GM19468 (cell line): ENCODE results near the gene MPL.

ENCODE experiments used
- ATAC-seq: cut with Tn5 transposase; IDR thresholded peaks from one replicate; pipeline ENCODE4 v1.9.1; 2021; ENCODE audit warnings: mild to moderate bottlenecking, moderate library complexity, moderate number of reproducible peaks; ENCODE audit not compliant: unreplicated experiment; ENCODE audit errors: extremely low read depth

The MPL gene

DNA sequence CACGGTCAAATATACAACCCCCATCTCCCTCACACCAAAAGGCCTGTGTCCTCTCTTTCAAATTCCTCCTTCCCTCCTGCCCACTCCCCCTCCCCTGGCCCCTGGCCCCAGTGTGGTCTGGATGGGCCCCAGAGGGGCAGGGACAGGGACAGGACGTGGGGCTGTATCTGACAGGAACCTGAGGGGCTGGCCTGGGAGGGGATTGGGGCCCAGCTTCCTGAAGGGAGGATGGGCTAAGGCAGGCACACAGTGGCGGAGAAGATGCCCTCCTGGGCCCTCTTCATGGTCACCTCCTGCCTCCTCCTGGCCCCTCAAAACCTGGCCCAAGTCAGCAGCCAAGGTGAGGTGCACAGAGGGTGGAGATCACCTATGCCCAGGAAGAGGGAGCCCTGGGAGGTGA lies at the start of gene MPL:
Gene MPL (plus strand): TSS at position 231 of the 400 bp plus-strand sequence. CDS start 31 bp downstream, at position 262.
- no peak for ATAC-seq

DNA sequence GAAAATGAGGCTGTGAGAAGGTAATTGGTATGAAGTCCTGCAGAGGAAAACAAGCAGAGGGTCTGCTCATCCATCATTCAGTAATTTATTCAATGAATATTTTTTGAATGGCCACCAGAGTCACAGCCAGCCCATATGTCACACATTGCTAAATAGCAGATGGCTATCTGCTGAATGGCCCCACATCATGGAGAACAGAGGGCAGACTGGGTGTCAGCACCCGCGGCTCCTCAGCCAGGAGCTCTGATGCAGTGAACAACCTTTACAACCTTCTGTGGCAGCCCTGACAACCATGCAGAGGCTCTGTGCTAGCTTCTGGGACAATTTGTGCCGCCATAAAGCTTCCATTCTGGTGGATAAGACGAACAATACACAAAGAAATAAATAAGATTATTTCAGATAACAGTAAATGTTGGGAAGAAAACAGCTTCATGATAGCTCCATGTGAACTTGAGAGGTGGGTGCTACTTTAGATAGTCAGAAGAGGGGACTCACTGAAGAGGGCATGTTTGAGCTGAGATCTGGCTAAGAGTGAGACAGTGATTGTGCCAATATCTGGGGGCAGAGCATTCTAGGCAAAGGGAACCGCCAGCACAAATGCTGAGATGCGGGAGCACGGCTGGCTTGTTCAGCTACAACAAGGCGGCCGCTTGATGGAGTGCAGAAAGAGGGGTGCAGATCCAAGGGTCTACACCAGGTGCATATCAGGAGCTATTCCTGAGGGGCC lies 49.4 kb upstream of the MPL start:
- ATAC-seq = no peak

DNA sequence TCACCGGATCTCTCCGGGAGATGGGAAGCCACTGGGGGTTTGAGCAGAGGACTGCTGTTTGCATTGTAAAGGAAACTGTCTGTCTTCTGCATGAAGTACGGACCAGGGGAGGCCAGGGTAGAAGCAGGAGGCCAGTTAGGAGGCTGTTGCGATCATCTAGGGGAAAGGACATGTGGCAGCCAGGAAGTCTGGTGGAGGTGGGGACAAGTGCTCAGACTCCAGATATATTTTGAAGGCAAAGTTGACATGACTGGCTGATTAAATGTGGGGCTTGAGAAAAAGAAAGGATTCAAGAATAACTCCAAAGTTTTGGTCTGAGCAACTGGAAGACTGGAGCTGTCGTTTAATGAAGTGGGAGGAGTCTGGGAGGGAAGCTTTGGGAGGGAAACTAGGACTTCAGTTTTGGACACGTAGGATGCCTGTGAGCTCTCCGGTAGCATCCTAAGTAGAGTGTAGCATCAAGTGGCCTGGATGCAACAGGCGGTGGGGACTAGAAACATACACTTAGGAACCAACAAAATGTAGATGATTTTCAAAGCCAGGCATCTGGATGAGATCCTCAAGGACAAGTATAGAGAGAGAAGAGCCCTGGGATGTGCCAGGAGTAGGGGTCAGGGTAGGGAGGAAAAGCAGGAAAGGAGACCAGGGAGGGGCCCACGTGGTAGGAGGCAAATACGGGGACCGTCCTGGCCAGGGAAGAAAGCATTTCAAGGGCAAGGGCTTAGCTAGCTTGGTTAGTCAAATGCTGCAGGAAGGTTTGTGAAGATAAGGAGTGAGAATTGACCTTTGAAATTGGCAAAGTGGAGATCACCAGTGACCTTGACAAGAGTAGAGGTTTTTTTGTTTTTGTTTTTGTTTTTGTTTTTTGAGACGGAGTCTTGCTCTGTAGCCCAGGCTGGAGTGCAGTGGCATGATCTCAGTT lies 48.6 kb upstream of the MPL start:
- no peak for ATAC-seq

DNA sequence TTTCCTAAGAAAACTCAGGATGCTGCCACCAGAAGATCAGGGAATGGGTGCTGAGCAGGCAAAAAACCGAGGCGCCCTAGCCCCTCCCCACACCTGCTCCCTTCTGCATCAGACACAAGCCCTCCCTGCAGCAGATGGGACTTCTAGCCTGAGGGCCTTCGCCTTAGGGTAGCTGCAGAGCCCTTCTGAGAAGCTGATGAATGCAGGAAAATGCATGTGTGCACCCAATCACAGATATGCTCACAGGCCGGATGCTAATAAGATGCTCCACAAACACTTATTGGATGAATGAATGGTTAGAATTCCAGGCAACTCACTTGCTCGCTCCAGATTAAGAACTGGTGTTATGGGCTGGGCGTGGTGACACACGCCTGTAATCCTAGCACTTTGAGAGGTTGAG lies 45.4 kb upstream of the MPL start:
- ATAC-seq = no peak

DNA sequence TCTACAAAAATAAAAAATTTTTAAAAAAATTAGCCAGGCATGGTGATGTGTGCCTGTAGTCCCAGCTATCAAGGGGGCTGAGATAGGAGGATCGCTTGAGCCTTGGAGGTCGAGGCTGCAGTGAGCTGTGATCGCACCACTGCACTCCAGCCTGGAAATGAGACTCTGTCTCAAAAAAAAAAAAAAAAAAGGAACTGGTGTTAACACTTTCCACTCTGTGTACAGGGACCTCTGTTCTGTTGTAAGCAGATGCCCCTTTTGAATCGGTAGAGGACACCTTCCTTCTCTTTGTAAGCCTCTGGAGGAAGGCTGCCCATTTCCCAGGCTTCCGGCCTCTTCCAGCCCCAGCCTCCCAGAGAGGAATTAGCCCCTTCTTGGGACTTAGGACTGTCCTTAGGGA lies 44.9 kb upstream of the MPL start:
- no peak for ATAC-seq

DNA sequence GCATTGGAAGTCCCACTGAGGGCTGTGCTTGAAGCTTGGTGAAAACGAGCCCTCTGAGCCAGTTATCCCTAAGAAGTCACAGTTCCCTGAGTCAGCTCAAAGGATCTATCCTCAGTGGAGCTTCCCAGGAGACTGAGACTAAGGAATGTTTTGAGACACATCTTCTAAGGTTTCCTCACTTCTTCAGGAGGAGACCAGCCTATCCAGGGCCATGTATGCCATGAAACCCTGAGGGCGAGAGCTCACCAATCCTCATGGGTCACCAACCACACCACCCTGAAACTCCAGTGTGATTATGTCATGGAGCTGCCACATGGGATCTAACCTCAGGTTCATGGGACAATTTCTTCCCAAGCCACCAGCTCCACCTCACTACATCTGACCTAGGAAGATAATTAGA lies 44.4 kb upstream of the MPL start:
- ATAC-seq = no peak

DNA sequence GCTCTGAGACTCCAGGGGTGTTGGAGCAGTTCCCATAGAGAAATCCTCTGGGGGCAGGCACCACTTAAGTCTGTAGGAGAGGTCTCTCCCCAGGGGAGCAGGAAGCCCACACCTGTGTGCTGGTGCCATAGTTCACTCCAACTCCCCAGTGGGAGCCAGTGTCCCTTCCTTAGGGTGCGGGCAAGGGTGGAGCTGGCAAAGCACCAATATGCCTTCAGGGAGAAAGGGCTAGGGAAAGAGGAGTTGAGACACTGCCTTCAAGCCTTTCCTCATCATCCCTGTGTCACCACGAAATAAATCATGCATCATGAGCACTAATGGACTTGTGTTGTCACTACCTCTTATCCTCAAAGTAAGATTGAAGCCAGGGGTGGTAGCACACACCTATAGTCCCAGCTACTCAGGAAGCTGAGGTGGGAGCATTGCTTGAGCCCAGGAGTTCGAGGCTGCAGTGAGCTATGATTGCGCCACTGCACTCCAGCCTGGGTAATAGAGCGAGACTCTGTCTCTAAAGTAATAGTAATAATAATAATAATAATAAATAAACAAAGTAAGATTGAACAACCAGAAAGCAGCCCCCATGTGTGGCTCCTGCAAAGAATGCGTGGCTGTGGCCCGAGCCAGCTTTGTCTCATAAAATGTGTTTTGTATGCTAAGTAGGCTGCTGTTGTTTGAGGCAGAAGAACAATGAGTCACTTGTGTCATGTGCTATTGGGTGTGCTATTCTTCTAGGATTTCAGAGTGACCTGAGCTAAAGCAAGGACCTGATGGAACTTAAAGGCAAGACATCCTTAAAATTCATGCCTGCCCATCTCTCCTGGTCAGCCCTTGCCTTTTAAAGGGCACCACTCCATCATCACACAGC lies 43.5 kb upstream of the MPL start:
- ATAC-seq = no peak

DNA sequence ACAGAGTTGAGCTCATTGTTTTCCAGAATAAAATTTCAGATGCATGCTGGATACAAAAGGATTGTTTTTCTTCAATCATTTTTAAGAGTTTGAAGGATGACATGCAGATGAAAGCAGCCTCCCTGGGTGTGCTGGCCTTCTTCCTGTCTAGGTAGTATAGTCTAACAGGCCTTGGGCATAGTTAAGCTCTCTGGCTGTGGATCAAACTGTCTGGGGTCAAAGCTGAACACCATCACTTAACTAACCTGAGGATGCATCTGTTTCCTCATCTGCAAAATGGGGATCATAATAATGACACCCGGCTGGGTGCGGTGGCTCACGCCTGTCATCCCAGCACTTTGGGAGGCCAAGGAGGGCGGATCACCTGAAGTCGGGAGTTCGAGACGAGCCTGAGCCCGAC lies 42.9 kb upstream of the MPL start:
- no peak for ATAC-seq

DNA sequence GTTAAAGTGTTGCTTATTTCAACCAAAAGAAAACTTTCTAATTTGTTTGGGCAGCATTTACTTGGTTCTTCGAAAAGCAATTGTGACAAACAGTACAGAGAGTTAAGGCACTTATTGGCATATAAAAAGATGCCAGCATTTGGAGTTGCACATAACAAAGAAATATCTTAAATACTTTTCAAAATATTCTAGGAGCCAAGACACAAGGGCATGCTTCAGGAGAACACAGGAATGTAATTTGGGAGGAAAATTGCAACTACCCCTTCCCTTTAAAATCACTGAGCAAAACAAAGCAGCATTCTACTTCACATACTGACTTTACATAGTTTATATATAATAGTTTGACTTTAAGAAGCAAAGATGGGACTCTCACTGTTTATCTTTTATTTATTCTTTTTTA lies 41.4 kb upstream of the MPL start:
- ATAC-seq = no peak

DNA sequence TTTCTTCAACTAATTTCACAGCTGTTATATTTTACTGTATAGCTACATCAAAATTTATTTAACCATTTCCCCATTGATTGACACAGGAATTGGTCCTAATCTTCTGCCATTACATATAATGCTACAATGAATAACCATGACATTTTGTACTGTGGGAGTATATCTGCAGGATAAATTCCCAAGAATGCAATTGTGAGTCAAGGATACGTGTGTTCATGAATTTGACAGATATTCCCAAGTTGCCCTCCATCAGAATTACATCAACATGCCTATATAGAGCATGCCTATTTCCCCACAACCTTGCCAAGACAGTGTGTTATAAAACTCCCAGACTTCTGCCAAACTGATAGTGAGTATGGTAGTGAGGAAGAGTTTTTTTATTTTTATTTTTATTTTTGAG lies 39.6 kb upstream of the MPL start:
- ATAC-seq = no peak

DNA sequence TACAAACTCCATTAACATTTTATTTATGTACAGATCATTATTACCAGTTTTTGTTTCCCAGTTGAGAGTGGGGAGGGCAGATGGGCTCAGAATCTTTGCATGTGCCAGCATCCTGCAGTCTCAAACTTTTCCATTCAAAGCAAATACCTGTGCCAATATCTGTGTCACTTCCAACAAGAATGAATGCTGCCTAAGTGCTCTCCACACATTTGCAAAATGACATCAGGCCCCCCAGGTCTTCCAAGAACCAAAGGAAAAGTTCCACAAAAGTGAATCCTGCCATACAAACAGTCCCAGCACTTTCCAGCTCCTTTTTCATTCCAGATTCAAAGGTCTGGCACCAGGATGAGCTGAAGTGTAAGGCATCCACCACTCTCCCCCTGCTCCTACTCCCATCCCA lies 38.5 kb upstream of the MPL start:
- no peak for ATAC-seq

DNA sequence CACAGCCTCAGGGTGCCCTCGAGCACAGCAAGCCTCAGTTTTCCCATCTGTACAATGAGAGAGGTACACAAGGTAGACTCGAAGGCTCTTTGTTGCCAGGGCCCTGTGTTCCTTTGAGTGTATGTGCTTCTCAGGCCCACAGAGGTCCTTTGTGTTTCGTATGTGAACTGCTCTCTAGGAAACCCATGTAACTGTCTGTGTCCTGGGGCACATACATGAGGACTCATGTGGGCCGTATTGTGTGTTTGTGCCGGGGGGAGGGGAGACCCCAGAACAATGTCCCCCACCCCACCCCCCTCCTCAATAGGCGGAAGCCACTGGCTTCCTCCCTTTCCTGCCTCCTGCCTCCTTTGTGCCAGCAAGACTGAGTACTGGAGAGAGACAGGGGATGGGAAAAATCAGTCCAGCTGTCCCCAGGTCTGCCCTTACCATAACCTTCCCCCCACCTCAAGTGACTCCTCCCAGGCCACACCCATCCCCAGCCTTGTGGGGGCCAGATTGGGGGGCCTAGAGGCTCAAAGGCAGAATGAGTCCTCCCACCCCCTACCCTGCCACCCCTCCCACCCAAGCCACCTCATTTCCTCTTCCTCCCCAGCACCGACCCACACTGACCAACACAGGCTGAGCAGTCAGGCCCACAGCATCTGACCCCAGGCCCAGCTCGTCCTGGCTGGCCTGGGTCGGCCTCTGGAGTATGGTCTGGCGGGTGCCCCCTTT lies 37.1 kb upstream of the MPL start, which contains the start of gene TIE1:
Gene TIE1 (plus strand): TSS at position 605 of the 717 bp plus-strand sequence. CDS start 90 bp downstream, at position 695.
- no peak for ATAC-seq

DNA sequence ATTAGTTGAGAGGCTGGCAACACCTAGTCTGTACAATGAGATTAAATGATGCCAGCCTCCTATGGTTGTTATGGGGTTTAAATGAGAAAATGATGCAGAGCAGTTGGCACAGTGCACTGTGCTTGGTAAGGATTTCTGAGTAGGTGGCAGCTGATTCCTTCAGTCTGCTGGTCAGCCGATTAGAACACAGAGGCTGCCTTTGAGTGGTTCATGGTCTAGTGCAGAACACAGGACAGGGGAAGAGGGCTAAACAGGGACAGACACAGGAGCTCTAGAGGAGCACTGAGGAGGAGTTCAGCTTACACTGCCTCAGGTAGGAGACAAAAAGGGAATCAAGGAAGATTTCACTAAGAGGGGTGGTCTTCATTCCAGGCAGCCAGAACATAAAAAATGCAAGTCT lies 35.4 kb upstream of the MPL start:
- no peak for ATAC-seq

DNA sequence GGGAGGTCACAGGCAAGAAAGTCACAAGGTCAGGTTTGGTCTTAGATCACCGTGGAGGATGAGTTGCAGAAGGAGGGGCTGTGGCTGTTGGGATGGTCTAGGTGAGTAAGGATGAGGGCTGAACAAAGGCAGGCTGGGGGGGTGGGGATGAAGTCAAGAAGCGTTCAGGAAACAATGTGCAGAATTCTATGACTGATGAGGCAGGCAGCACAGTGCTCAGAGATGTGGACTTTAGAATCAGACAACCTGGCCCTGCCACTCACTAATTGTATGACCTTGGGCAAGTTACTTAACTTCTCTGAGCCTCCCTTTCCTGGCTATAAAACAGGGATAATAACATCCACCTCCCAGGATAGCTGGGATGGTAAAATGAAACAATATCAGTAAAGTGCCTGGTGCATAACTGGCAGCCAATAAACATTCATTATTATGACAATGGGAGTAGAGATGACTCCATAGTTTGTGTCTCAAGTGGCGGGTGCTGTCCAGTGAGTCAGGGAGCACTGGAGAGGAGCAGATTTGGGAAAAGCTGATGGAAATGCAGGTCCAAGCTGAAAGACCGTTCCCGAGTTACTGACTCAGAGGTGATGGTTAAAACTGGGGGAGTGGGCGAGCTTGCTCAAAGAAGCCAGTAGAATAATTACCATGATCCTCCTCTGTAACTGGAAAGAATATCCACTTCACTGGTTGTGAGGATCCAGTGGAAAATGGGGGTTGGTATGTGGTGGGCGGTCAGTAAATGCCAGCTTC lies 34.7 kb upstream of the MPL start:
- ATAC-seq = no peak

DNA sequence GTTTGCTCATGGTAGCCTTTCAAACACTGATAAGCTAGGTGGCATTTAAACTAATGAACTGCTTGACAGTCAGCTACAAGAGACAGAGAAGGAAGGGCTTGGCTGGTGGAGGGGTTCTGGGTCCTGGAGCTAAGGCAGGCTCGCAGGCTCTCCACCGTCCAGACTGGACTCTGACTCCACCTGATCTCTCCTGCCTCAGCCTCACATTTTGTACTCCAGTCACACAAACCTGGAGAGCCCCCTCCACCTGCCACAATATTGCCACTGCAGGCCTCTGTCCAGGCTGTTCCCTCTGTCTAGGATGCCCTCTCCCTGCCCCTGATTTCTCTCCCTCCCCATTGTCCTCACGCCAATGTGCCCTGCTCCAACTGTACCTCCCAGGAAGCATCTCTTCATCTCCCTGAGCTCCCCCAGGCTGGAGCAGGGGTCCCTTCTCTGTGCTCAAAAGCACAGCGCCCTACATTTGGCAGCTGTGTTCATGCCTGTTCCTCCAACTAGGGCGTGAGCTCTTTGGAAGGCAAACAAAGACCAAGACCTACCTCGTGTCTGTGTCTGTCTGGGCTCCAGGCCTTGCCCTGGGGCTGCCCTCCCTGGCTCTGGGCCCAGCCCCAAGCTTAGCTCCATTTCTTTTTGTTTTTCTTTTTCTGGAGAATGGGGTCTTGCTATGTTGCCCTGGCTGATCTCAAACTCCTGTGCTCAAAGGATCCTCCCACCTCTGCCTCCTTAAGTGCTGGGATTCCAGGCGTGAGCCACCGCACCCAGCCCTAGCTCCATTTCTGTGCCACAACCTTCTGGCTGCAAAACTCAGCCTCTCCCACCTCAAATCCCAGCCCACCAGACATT lies 33.9 kb upstream of the MPL start:
- no peak for ATAC-seq

DNA sequence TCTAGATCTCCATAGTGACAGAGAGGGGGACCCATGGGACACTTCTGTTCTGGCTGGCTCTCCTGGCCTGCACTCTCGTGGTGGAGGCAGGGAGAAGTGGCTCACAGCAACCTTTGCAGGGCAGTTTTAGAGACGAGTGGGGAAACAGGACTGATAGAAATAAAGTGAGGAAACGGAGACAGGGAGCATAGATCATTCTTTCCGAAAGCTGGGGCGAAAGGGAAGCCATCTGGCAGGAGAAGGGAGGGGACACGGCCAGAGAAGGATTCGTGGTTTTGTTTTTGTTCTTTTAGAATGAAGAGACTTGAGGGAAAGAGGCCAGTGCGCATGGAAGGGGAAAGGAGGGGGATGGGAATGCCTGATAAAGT lies 33.3 kb upstream of the MPL start:
- no peak for ATAC-seq

DNA sequence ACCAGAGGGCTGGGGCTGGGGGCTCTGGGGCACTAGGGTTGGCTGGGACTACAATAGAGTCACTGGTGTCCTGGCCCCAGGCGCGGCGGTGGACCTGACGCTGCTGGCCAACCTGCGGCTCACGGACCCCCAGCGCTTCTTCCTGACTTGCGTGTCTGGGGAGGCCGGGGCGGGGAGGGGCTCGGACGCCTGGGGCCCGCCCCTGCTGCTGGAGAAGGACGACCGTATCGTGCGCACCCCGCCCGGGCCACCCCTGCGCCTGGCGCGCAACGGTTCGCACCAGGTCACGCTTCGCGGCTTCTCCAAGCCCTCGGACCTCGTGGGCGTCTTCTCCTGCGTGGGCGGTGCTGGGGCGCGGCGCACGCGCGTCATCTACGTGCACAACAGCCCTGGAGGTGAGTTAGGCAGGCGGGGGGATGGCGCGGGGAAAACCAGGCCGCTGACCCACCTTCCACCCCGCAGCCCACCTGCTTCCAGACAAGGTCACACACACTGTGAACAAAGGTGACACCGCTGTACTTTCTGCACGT lies 32.8 kb upstream of the MPL start:
- no peak for ATAC-seq

DNA sequence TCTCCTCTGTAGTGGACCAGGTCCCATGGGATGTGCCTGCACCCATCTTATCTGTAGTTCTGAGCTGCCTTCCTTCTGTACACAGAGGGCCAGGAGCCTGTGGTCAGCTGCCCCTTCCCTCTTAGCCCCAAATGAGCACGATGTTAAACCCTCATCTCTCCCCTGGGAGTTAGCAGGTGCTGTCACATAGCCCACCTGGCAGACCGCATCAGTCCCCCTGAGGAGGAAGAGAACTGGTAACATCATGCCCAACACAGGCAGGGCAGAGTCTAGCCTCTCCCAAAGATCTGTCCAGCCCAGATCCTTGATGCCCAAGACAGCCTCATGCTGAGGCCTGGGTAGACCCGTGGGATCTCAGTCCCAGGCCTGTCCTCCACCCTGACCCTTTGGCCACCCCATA lies 32.2 kb upstream of the MPL start:
- no peak for ATAC-seq
